WTC11 (cell line): ENCODE data around the gene GGCT. TPM values are rescaled to one million over a fixed set of nuclear protein-coding genes. Genes with fewer than 3 reads are reported as not detected.
"Not testable (repeated sequence)": the region's sequence is repeated elsewhere in the genome, so short reads cannot be mapped to it uniquely, and the experiment has no call there.

Experiments
- ATAC-seq: fragments of 200-7000 bp; cut with Tn5 transposase; 2 replicates; pipeline ENCODE4 v1.10.0; 2021; ENCODE audit warnings: mild to moderate bottlenecking, moderate library complexity
- CTCF ChIA-PET: fragments of 300-600 bp; sonication (Branson Sonifier 250); formaldehyde crosslinking; loops from one replicate; lab custom pipeline; 2021; ENCODE audit warnings: antibody characterized with exemption; lab: Charles Lee
- POLR2A ChIA-PET: fragments of 350-600 bp; sonication (Branson Sonifier 250); formaldehyde crosslinking; loops from one replicate; lab custom pipeline; 2021; ENCODE audit warnings: antibody characterized with exemption; lab: Charles Lee
- DNase-seq: peaks from one replicate; pipeline ENCODE4 v3.0.0; 2021; ENCODE audit warnings: low spot score
- H3K27ac Mint-ChIP-seq: 2 replicates; pipeline ENCODE4 v1.8.0; 2021; ENCODE audit warnings: mixed read lengths
- H3K27me3 Mint-ChIP-seq: 2 replicates; pipeline ENCODE4 v1.8.0; 2021; ENCODE audit warnings: low read depth, mild to moderate bottlenecking, moderate library complexity, mixed read lengths
- H3K36me3 Mint-ChIP-seq: 2 replicates; pipeline ENCODE4 v1.8.0; 2021; ENCODE audit warnings: mixed read lengths
- H3K4me1 Mint-ChIP-seq: 2 replicates; pipeline ENCODE4 v1.8.0; 2022; ENCODE audit warnings: mixed read lengths
- H3K4me3 Mint-ChIP-seq: 2 replicates; pipeline ENCODE4 v1.8.0; 2021; ENCODE audit warnings: mild to moderate bottlenecking, moderate library complexity, mixed read lengths
- H3K9me3 Mint-ChIP-seq: 2 replicates; pipeline ENCODE4 v1.8.0; 2021; ENCODE audit warnings: mixed read lengths
- CREM ChIP-seq: sonication (generic); formaldehyde crosslinking; IDR thresholded peaks from 2 replicates; pipeline ENCODE4 v1.8.1; 2022; ENCODE audit warnings: mild to moderate bottlenecking, missing genetic modification reagents, moderate library complexity
- E2F5 ChIP-seq: sonication (generic); formaldehyde crosslinking; IDR thresholded peaks from 2 replicates; pipeline ENCODE4 v1.8.1; 2022; ENCODE audit warnings: mild to moderate bottlenecking, moderate library complexity, missing genetic modification reagents
- EMX1 ChIP-seq: fragments of 250-450 bp; sonication (Bioruptor Pico); IDR thresholded peaks from 2 replicates; pipeline ENCODE4 v1.8.0; 2021; ENCODE audit warnings: mild to moderate bottlenecking
- ERG ChIP-seq: fragments of 250-450 bp; sonication (Bioruptor Pico); IDR thresholded peaks from 2 replicates; pipeline ENCODE4 v1.8.0; 2021; ENCODE audit warnings: mild to moderate bottlenecking
- FOXJ3 ChIP-seq: sonication (generic); formaldehyde crosslinking; IDR thresholded peaks from 2 replicates; pipeline ENCODE4 v1.9.0; 2021; ENCODE audit warnings: missing genetic modification reagents, mild to moderate bottlenecking, borderline replicate concordance
- FOXP4 ChIP-seq: sonication (generic); formaldehyde crosslinking; IDR thresholded peaks from 2 replicates; pipeline ENCODE4 v1.8.0; 2022; ENCODE audit warnings: mild to moderate bottlenecking, missing genetic modification reagents
- KAT7 ChIP-seq: sonication (generic); formaldehyde crosslinking; IDR thresholded peaks from 2 replicates; pipeline ENCODE4 v1.8.1; 2023; ENCODE audit warnings: missing genetic modification reagents, mild to moderate bottlenecking, borderline replicate concordance
- RORB ChIP-seq: fragments of 250-450 bp; sonication (Bioruptor Pico); IDR thresholded peaks from 2 replicates; pipeline ENCODE4 v1.9.0; 2021; ENCODE audit warnings: mild to moderate bottlenecking
- SMAD3 ChIP-seq: sonication (generic); formaldehyde crosslinking; IDR thresholded peaks from 2 replicates; pipeline ENCODE4 v1.8.0; 2022; ENCODE audit warnings: missing genetic modification reagents, mild to moderate bottlenecking, borderline replicate concordance
- SP1 ChIP-seq: sonication (generic); formaldehyde crosslinking; conservative IDR thresholded peaks from 2 replicates; pipeline ENCODE4 v1.8.1; 2022; ENCODE audit warnings: missing genetic modification reagents
- STAT6 ChIP-seq: sonication (generic); formaldehyde crosslinking; conservative IDR thresholded peaks from 2 replicates; pipeline ENCODE4 v1.8.1; 2023; ENCODE audit warnings: mild to moderate bottlenecking, low read depth, missing genetic modification reagents, moderate library complexity
- TCF7 ChIP-seq: sonication (generic); formaldehyde crosslinking; IDR thresholded peaks from 2 replicates; pipeline ENCODE4 v1.8.0; 2022; ENCODE audit warnings: mild to moderate bottlenecking, low read depth, missing genetic modification reagents, moderate library complexity
- ZBTB43 ChIP-seq: sonication (generic); formaldehyde crosslinking; IDR thresholded peaks from 2 replicates; pipeline ENCODE4 v1.8.1; 2023; ENCODE audit warnings: mild to moderate bottlenecking, missing genetic modification reagents
- ZNF138 ChIP-seq: sonication (generic); formaldehyde crosslinking; conservative IDR thresholded peaks from 2 replicates; pipeline ENCODE4 v1.8.1; 2022; ENCODE audit warnings: mild to moderate bottlenecking, moderate library complexity, missing genetic modification reagents
- ZNF317 ChIP-seq: sonication (generic); formaldehyde crosslinking; IDR thresholded peaks from 2 replicates; pipeline ENCODE4 v1.8.1; 2023; ENCODE audit warnings: low read depth, mild to moderate bottlenecking, moderate library complexity, missing genetic modification reagents, borderline replicate concordance
- ZNF512 ChIP-seq: sonication (generic); formaldehyde crosslinking; IDR thresholded peaks from 2 replicates; pipeline ENCODE4 v1.8.1; 2022; ENCODE audit warnings: missing genetic modification reagents, borderline replicate concordance
- ZNF671 ChIP-seq: fragments of 250-450 bp; sonication (Bioruptor Pico); IDR thresholded peaks from 2 replicates; pipeline ENCODE4 v1.8.0; 2021; ENCODE audit warnings: mild to moderate bottlenecking
- total RNA-seq: library from RNA; stranded (reverse); gene quantifications from 3 replicates; pipeline ENCODE4 v1.2.3, GENCODE V29; 2021

The GGCT gene
- total RNA-seq, 1 experiment from 2014 or later: 95.4 TPM

- H3K4me1 Mint-ChIP-seq: peaks cover 11% of the 10 kb centered on the region
- no peaks in the 10 kb centered on the region; the same call in 1 of the 2 replicates for H3K27me3 Mint-ChIP-seq
- no peaks in the 10 kb centered on the region for H3K36me3 Mint-ChIP-seq
- H3K4me3 Mint-ChIP-seq: no peak overlapping the region
- no peak for TF ChIP-seq FOXP4 (CRISPR knock-in tag)
- TF ChIP-seq, all 79 proteins: peak for 0
- H3K9me3 Mint-ChIP-seq: peaks cover 7% of the 10 kb centered on the region
- no peak overlapping the region for H3K27ac Mint-ChIP-seq
- POLR2A ChIA-PET: no interaction called here
- no peak for ATAC-seq
- CTCF ChIA-PET: no interaction called here
- DNase-seq: no peak
Observed at GRCh38 chr7:30485667-30486066, 19.0 kb downstream of the GGCT start.

GRCh38 chr7:30481416-30481815, 23.2 kb downstream of the GGCT start:
- DNase-seq, H3K36me3 Mint-ChIP-seq, ATAC-seq, POLR2A ChIA-PET, H3K27ac Mint-ChIP-seq, H3K9me3 Mint-ChIP-seq, CTCF ChIA-PET, H3K4me3 Mint-ChIP-seq: not testable (repeated sequence)
- H3K27me3 Mint-ChIP-seq: peaks cover 12% of the 10 kb centered on the region
- peaks cover 26% of the 10 kb centered on the region for H3K4me1 Mint-ChIP-seq

- Mint-ChIP-seq H3K9me3 (no peaks in the 10 kb centered on the region), H3K4me3 (peak overlapping the region; percentile 80), H3K27ac (no peak overlapping the region), H3K27me3 (peaks cover 12% of the 10 kb centered on the region), H3K36me3 (no peaks in the 10 kb centered on the region), H3K4me1 (peaks cover 15% of the 10 kb centered on the region)
- CTCF ChIA-PET: interaction anchor here (1.8 kb wide), 1 partner anchor 315 kb away, joined by 5 read pairs; no protein-coding TSS in a partner anchor
- no peak for ATAC-seq
- POLR2A ChIA-PET: interaction anchor here (2.0 kb wide), 1 partner anchor 10 kb away, joined by 7 read pairs; no protein-coding TSS in a partner anchor
- DNase-seq: no peak
- TF ChIP-seq CREM (no peak), ERG (no peak), EMX1 (CRISPR knock-in tag) (no peak), RORB (CRISPR knock-in tag) (no peak), ZNF671 (CRISPR knock-in tag) (no peak), SMAD3 (CRISPR knock-in tag) (no peak), E2F5 (CRISPR knock-in tag) (no peak), FOXJ3 (CRISPR knock-in tag) (no peak), ZNF317 (CRISPR knock-in tag) (no peak), STAT6 (CRISPR knock-in tag) (no peak), ZNF138 (no peak), SP1 (CRISPR knock-in tag) (no peak), ZNF512 (CRISPR knock-in tag) (no peak), TCF7 (CRISPR knock-in tag) (no peak), ZBTB43 (CRISPR knock-in tag) (no peak), KAT7 (no peak)
Observed at GRCh38 chr7:30479202-30480120, 25.2 kb downstream of the GGCT start.
